HL-60 (cell line): ENCODE data around the gene TUBB2B.

Source experiments
- CTCF ChIP-seq: IDR thresholded peaks from one replicate; pipeline ENCODE4 v1.5.1; 2011; ENCODE audit warnings: low read length, control low read depth, inconsistent platforms; ENCODE audit not compliant: insufficient read depth
- POLR2AphosphoS5 ChIP-seq: IDR thresholded peaks from 2 replicates; pipeline ENCODE4 v1.6.1; 2012; ENCODE audit warnings: low read depth
- REST ChIP-seq: IDR thresholded peaks from 2 replicates; pipeline ENCODE4 v1.6.1; 2012; ENCODE audit warnings: low read depth; ENCODE audit not compliant: insufficient replicate concordance

- no peak for TF ChIP-seq CTCF
- TF ChIP-seq POLR2AphosphoS5, result no peak
- TF ChIP-seq REST, result no peak
These were observed 22.5 kb downstream of the TUBB2B start for GRCh38 chr6:3204921-3205320.
